PC-9 (cell line): ENCODE measurements around the gene SUGCT.

Experiments used
- CTCF ChIP-seq: fragments of 200-600 bp; sonication (generic); conservative IDR thresholded peaks from 2 replicates; pipeline ENCODE4 v1.6.1; 2017; ENCODE audit warnings: mixed run types, antibody characterized with exemption, mild to moderate bottlenecking, moderate library complexity
- EZH2 ChIP-seq: fragments of 200-600 bp; sonication (generic); IDR thresholded peaks from 2 replicates; pipeline ENCODE4 v1.8.0; 2017; ENCODE audit warnings: antibody characterized with exemption, low read depth

GRCh38 chr7:40640566-40640965 is 505.8 kb downstream of the SUGCT start:
- TF ChIP-seq CTCF (no peak), EZH2 (no peak)
